Measurements from ENCODE around the gene ADAP2.

DNA sequence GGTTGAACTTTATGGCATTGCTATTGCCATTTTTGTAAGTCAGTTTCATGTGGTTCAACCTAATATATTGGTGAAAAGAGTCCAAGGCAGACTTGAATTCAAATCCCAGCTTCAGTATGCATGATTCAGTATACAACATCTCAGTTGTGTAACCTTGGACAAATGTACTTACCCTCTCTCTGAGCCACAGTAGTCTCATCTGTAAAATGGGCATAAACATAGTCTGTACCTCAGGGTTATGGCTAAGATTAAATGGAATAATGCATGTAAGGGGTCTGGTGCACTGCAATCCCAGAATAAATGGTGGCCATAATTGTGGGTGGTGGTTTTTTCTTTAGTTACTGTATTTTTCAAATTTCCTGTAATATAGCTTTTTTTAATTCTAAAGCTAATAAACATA, 4.7 kb upstream of the ADAP2 start:
- TF ChIP-seq, protein P1, sequence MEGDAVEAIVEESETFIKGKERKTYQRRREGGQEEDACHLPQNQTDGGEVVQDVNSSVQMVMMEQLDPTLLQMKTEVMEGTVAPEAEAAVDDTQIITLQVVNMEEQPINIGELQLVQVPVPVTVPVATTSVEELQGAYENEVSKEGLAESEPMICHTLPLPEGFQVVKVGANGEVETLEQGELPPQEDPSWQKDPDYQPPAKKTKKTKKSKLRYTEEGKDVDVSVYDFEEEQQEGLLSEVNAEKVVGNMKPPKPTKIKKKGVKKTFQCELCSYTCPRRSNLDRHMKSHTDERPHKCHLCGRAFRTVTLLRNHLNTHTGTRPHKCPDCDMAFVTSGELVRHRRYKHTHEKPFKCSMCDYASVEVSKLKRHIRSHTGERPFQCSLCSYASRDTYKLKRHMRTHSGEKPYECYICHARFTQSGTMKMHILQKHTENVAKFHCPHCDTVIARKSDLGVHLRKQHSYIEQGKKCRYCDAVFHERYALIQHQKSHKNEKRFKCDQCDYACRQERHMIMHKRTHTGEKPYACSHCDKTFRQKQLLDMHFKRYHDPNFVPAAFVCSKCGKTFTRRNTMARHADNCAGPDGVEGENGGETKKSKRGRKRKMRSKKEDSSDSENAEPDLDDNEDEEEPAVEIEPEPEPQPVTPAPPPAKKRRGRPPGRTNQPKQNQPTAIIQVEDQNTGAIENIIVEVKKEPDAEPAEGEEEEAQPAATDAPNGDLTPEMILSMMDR (IDR thresholded peaks at IDR 0.05), result no peak
- TF ChIP-seq POLR2A (IDR thresholded peaks at IDR 0.05), result no peak
